ENCODE results near the gene CHMP4B.

Gene CHMP4B

GRCh38 chr20:33810885-33811775 is at the start of gene CHMP4B:
Gene CHMP4B (plus strand): TSS chr20:33811348. CDS start chr20:33811469, 121 bp downstream.
- peak; percentile 97 for DNase-seq (ENCODE audit: low read depth)

GRCh38 chr20:33761698-33762250 is 49.4 kb upstream of the CHMP4B start:
- DNase-seq (ENCODE audit: low read depth): no peak

- DNase-seq (ENCODE audit: low read depth): no peak
These were observed 46.0 kb upstream of the CHMP4B start for GRCh38 chr20:33765099-33765498.

DNA sequence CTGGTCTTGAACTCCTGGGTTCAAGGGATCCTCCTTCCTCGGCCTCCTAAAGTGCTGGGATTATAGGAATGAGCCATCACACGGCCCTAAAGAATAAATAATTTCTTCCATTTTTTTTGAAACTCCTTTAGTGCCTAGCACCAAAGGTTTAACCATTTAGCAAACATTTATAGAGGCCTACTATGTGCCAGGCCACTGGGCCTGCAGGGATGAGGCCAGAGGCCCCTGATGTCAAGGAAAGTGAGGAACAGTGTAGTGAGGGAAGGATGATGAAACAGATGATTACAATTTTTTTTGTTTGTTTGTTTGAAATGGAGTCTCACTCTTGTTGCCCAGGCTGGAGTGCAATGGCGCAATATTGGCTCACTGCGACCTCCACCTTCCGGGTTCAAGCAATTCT is 45.6 kb upstream of the CHMP4B start:
- DNase-seq (ENCODE audit: low read depth): no peak

- no peak for DNase-seq (ENCODE audit: low read depth)
These were observed 44.5 kb upstream of the CHMP4B start for GRCh38 chr20:33766686-33767085.

- DNase-seq (ENCODE audit: low read depth): no peak
These were observed 43.4 kb upstream of the CHMP4B start for GRCh38 chr20:33767777-33768138.

GRCh38 chr20:33769043-33769442 is 42.1 kb upstream of the CHMP4B start:
- DNase-seq (ENCODE audit: low read depth): no peak

GRCh38 chr20:33770005-33770404 is 41.1 kb upstream of the CHMP4B start:
- no peak for DNase-seq (ENCODE audit: low read depth)

GRCh38 chr20:33771938-33772337 is 39.2 kb upstream of the CHMP4B start:
- no peak for DNase-seq (ENCODE audit: low read depth)

GRCh38 chr20:33772439-33772838 is 38.7 kb upstream of the CHMP4B start:
- DNase-seq (ENCODE audit: low read depth): no peak

DNA sequence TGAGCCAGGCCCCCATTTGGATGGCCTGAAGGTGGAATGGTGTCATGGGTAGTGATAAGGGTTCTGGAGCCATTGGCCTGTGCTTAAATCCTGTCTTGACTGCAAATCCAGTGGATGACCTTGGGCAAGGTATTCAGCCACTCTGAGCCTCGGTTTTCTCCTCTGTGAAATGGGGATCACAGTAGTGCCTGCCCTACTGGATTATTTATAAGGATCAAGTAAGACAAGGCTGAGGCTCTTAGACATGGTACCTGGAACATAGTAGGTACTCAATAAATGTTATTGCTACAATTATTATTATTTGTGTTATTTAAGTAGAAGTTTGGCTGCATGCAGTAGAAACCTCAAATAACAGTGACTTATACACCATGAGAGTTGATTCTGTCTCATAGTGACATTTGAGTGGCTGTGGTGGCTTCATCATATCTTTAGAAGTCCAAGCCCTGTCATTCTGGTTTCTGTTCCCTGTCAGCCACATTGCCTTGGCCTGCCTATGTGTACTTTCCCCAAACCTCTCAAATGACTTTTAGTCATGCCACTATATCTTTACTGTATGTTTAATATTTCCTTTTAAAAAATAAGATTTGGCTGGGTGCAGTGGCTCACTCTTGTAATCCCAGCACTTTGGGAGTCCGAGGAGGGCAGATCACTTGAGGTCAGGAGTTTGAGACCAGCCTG is 37.6 kb upstream of the CHMP4B start:
- DNase-seq (ENCODE audit: low read depth): no peak

GRCh38 chr20:33777816-33778215 is 33.3 kb upstream of the CHMP4B start:
- DNase-seq (ENCODE audit: low read depth): no peak

DNA sequence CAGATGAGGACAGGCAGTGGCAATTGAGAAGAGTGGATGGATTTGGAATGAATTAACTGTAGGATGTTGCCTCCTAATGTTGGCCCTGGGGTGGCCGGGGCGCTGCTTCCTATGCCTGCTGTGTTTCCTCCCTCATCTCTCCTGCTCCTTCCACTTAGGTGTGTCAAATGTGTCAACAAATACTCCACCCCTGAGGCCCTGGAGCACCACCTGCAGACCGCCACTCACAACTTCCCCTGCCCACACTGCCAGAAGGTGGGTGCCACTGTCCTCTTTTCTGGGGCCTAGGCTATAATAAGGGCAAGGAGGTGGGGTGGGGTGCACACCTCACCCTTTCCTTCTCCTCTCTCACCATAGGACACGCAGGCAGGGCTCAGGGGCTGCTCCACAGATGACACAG is 30.0 kb upstream of the CHMP4B start:
- no peak for DNase-seq (ENCODE audit: low read depth)

- DNase-seq (ENCODE audit: low read depth): no peak
These were observed 29.2 kb upstream of the CHMP4B start for GRCh38 chr20:33781945-33782344.

GRCh38 chr20:33783256-33783655 is 27.9 kb upstream of the CHMP4B start:
- no peak for DNase-seq (ENCODE audit: low read depth)

GRCh38 chr20:33783818-33784217 is 27.3 kb upstream of the CHMP4B start:
- DNase-seq (ENCODE audit: low read depth): no peak

DNA sequence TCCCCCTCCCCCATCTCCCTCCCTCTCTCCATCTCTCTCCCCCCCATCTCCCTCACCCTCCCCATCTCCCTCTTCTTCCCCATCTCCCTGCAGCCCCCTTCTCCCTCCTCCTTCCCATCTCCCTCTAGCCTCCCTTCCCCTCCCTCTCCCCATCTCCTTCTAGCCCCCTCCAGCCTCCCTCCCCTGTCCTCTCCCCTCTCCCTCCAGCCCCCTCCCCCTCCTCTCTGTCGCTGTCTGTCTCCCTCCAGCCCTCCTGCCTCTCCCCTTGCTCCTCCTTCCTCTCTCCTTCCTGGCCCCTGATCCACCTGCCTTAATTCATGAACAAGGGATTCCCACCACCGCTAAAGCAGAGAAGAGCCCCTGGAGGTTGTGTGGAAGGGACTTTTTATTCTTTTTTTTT is 26.9 kb upstream of the CHMP4B start:
- DNase-seq (ENCODE audit: low read depth): no peak

GRCh38 chr20:33785503-33785902 is 25.6 kb upstream of the CHMP4B start:
- DNase-seq (ENCODE audit: low read depth): no peak

- DNase-seq (ENCODE audit: low read depth): no peak
These were observed 23.8 kb upstream of the CHMP4B start for GRCh38 chr20:33787253-33787891.

- no peak for DNase-seq (ENCODE audit: low read depth)
These were observed 22.6 kb upstream of the CHMP4B start for GRCh38 chr20:33788351-33789049.

GRCh38 chr20:33789109-33789857 is 21.9 kb upstream of the CHMP4B start:
- peak; percentile 72 for DNase-seq (ENCODE audit: low read depth)

Data from stromal cell of bone marrow (primary cell).